Stimulated activated CD4-positive, alpha-beta T cell treated with anti-CD3 and anti-CD28 coated beads, Interleukin-15, amount 100 ng/mL, for 1 hour (primary cell): ENCODE data around the gene TMCO6.
"Not testable (repeated sequence)": the region's sequence is repeated elsewhere in the genome, so short reads cannot be mapped to it uniquely, and the experiment has no call there.

Experiments
- DNase-seq, 2 donors: peaks; one replicate each; pipeline ENCODE4 v3.0.0-alpha.2; 2020; ENCODE audit warnings: low read depth in 1 of 2, low spot score in 1 of 2

TMCO6 gene

GRCh38 chr5:140639148-140639981, at the start of gene TMCO6:
Gene TMCO6, plus strand, starts transcription at chr5:140639451. Its CDS starts 77 bp downstream, at chr5:140639528.
- DNase-seq = peak; percentile 91 to 98

DNA sequence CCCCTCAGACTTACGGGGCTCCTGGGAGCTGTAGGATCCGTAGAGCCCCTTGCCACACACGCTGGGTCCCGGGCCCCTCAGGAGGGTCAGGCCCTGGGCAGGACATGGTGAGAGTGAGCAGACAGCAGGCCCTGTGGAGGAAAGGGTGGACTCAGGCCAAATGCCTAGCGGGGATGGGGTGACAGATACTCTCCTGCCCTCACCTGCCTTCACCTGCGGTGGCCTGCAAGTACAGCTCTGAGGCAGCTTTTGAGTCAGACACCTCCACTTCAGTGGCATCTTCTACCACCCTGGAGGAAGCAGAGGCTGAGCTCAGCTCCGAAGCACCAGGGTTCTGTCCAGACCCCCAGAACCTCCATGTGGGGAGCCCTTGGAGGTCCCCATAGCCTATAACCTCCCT, 48.4 kb upstream of the TMCO6 start:
- DNase-seq = no peak

DNA sequence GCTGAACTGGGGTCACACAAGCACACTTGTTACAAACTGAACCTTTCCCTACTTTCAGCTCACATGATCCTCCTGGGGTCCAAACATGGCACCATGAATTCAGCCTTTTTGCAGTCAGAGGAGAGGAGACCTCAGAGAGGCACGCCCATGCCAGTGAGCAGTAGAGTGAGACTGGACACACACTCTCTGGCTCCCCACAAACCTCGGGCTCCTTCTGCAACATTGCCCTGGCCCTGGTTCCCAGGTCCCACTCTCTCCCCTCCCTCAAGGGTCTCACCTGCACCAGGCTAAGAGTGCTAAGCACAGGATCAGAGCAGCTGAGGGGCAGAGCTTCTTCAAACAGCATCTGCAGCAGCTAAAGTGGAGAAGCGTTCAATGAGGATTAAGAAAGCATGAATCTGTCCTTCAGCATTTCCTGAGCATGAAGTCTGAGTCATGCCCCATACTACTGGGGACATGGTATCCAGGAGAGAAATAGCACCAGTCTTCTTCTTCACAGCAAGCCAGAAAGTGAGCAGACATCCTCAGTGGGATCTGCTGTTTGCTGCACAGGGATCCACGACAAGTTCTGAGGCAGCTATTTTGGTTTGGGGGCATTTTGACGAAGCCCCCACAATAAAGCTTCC, 47.4 kb upstream of the TMCO6 start:
- DNase-seq = no peak

- DNase-seq = not testable (repeated sequence)
Observed at GRCh38 chr5:140593070-140593469, 46.2 kb upstream of the TMCO6 start.

DNA sequence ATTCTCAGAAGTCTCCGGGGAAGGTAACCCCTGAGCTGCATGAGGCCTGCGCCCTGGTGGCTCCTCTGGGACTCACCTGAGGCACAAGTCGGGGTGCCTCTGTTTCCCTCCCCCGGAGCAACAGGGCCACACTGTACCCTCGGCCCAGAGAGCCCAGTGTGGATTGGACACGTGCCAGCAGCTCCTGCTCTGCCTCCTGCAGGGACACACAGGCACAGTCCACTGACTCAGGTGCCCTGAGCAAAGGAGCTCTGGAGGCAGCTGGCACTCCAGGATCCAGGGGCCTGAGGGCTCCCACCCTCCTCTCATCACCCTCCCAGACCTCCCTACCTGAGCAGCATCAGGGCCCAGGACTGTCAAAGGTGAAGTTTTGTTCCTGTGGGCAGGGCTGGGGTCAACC, 45.1 kb upstream of the TMCO6 start:
- DNase-seq = no peak

GRCh38 chr5:140595538-140596300, 43.5 kb upstream of the TMCO6 start:
- no peak for DNase-seq

DNA sequence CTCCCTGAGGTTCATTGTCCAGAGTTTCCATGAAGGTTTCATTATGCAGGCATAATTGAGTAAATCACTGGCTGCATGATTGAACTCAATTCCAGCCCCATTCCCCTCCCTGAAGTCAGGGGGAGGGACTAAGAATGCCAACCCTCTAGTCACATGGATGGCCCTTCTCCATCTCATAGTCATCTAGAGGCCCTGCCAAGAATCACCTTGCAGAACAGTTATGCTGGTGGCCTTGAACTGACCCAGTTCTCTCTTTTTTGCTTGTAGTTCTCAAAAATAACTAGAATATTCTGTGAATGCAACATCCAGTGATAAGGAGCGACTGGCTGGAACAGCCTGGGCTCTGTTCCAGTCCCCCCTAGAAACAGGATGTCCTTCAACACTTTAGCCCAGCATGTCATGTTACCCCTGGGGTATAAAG, 42.9 kb upstream of the TMCO6 start:
- no peak for DNase-seq

DNA sequence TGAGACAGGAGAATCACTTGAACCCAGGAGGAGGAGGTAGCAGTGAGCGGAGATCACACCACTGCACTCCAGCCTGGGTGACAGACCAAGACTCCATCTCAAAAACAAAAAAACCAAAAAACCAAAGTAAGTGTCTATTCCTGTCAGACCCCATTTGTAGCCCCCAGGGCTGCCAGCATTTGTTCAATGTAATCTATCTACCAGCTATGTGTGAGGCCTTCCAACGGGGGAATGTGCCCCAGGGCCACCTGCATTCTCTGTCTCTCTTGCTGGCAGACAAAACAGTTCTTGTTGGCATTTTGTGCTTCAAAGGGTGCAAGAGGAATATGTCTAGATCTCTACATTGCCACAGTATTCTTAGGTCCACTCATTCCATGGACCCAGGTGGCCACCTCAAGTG, 40.4 kb upstream of the TMCO6 start:
- no peak for DNase-seq

DNA sequence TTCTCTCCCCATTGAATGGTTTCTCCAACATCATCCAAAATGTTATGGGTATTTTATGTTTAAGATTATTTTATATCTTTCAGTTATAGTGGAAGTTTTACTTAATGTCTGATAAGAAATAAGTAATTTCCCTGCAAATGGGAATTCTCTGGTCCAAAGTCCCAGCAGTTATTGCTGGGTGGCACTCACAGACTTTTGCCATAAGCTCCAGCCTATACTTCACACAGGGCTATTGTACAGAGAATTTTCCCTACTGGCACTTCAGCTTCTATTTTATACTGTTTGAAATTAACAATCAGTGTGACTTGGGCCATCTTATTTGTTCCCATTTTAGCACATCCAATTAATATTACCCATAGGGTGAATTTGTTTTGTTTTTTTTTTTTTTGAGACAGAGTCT, 39.2 kb upstream of the TMCO6 start:
- no peak for DNase-seq

GRCh38 chr5:140602147-140602546, 37.1 kb upstream of the TMCO6 start:
- no peak for DNase-seq

DNA sequence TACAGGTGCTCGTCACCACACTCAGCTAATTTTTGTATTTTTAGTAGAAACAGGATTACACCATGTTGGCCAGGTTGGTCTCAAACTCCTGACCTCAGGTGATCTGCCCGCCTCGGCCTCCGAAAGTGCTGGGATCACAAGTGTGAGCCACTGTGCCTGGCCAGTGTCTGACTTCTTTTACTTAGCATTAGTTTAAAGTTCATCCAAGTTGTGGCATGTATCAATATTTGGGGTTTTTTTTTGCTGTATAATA, 35.9 kb upstream of the TMCO6 start:
- DNase-seq = not testable (repeated sequence)

DNA sequence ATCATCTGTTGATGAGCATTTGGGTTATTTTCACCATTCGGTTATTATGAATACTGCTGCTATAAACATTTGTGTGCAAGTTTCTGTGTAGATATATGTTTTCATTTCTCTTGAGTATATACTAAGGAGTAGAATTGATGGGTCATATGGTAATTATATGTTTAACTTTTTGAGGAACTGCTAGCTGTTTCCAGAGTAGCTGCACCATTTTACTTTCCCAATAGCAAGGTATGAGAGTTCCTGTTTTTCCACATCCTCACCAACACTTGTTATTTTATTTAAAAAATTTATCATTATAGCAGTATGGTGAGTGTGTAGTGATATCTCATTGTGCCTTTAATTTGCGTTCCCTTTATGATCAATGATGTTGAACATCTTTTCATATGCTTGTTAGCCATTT, 35.5 kb upstream of the TMCO6 start:
- no peak for DNase-seq

- DNase-seq = no peak
Observed at GRCh38 chr5:140605879-140606278, 33.4 kb upstream of the TMCO6 start.

GRCh38 chr5:140607031-140607430, 32.2 kb upstream of the TMCO6 start:
- no peak for DNase-seq

GRCh38 chr5:140608722-140609121, 30.5 kb upstream of the TMCO6 start:
- DNase-seq = no peak

DNA sequence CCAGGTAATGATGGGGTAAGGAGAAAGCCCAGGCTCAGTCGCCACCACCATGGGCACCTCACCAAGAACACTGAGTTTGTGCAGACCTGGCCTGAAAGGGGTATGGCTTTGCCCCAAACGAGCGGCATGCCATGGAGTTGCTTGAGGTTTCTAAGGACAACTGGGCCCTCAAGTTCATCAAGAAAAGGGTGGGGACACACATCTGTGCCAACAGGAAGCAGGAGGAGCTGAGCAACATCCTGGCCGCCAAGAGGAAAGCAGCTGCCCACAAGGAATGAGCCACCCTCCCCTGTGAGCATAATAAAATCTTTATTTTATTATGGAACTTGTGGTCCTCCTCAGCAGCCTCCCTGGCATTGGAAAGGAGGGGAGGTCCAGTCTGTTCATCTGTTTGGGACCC, 30.1 kb upstream of the TMCO6 start:
- DNase-seq = no peak

DNA sequence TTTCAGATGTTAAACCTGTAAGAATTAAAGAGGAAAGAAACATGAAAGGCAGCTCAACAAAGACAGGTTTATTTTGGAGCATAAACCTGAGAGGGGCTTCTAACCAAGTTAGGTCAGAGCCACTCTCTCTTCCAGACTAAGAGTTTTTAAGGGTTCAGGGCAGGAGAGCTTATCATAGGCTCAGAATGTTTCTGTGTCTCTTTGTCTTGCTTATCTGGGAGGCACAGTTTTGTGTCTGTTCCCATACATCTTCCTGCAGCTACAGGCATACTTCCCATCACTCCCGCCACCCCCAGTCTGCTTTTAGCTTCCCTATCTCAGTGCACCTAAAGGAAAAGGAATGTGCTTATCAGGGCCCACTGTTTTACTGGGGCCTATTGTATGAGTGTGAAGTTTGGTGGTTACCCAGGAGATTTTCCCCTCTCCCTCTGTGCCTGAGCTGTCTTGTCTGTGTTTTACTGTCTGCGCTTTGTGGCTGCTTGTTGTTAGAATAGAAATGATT, 28.2 kb upstream of the TMCO6 start:
- no peak for DNase-seq

GRCh38 chr5:140622301-140622700, 16.9 kb upstream of the TMCO6 start:
- DNase-seq = no peak

DNA sequence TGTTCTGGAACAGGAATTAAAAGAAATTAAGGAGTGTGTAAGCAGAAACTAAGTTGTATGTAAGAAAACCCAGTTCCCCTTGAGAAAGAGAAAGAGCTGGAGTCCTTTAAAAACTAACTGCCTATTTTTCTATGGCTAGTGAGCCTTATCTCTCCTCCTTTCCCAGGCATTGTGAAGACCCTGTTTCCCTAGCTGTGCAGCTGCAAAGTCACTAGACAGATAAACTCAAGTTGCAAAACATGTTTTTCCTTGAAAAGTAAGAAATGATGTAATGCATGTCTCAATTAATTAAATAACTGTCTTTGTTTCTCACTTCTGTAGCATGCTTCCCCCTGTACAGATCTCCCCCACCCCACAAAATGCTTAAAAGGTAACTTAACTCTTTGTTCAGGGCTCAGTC, 16.2 kb upstream of the TMCO6 start:
- DNase-seq = not testable (repeated sequence)

DNA sequence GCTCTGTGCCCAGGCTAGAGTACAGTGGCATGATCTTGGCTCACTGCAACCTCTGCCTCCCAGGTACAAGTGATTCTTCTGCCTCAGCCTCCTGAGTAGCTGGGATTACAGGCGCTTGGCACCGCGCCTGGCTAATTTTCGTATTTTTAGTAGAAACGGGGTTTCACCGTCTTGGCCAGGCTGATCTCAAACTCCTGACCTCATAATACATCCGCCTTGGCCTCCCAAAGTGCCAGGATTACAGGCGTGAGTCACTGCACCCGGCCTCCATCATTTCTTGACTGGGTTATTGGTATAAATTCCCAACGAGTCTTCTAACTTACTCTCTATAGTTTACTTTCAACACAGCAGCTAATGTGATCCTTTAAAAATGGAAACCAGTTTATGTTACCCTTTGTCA, 14.4 kb upstream of the TMCO6 start:
- DNase-seq = not testable (repeated sequence)

- no peak for DNase-seq
Observed at GRCh38 chr5:140627972-140628371, 11.3 kb upstream of the TMCO6 start.

DNA sequence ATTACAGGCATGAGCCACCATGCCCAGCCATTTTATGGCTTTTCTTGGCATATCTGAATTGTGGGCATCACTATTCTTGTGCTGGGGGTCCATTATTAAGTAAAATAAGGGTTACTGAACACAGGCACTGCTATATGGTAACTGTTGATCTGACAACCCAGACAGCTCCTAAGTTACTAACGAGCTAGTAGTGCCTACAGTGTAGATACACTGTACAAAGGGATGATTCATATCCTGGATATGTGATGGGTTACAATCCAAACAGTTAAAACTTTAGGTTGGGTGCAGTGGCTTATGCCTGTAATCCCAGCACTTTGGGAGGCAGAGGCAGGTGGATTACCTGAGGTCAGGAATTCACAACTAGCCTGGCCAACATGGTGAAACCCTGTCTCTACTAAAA, 10.5 kb upstream of the TMCO6 start:
- no peak for DNase-seq
